Subcutaneous abdominal adipose tissue (tissue), 5 donors: ENCODE results near the gene INTS6.

Experiments
- H3K27ac ChIP-seq: one replicate; pipeline ENCODE4 v1.7.0; 2013; ENCODE audit warnings: low read depth, mild to moderate bottlenecking, inconsistent platforms, low read length, moderate library complexity
- H3K27me3 ChIP-seq, 5 donors: one replicate each; pipeline ENCODE4 v1.7.0; 2013; ENCODE audit warnings: low read length in 5 of 5, inconsistent platforms in 1 of 5; ENCODE audit not compliant: control insufficient read depth in 5 of 5, insufficient read depth in 4 of 5
- H3K36me3 ChIP-seq, 5 donors: one replicate each; pipeline ENCODE4 v1.7.0; 2013; ENCODE audit warnings: low read length in 5 of 5; ENCODE audit not compliant: control insufficient read depth in 5 of 5, insufficient read depth in 5 of 5
- H3K4me1 ChIP-seq, 5 donors: one replicate each; pipeline ENCODE4 v1.7.0; 2013; ENCODE audit warnings: low read length in 5 of 5, mild to moderate bottlenecking in 3 of 5, moderate library complexity in 1 of 5; ENCODE audit not compliant: control insufficient read depth in 5 of 5, insufficient read depth in 5 of 5
- H3K4me3 ChIP-seq, 5 donors: one replicate each; pipeline ENCODE4 v1.7.0; 2013; ENCODE audit warnings: low read length in 5 of 5, low read depth in 1 of 5
- H3K9ac ChIP-seq, 5 donors: one replicate each; pipeline ENCODE4 v1.7.0; 2013; ENCODE audit warnings: low read length in 5 of 5, mild to moderate bottlenecking in 4 of 5, moderate library complexity in 3 of 5
- H3K9me3 ChIP-seq, 5 donors: one replicate each; pipeline ENCODE4 v1.7.0; 2013; ENCODE audit warnings: low read length in 5 of 5; ENCODE audit not compliant: control insufficient read depth in 5 of 5
- donor health status: healthy.
- donor health status: healthy.
- donor health status: healthy.
- donor health status: healthy.
- donor health status: healthy.

Gene INTS6

DNA sequence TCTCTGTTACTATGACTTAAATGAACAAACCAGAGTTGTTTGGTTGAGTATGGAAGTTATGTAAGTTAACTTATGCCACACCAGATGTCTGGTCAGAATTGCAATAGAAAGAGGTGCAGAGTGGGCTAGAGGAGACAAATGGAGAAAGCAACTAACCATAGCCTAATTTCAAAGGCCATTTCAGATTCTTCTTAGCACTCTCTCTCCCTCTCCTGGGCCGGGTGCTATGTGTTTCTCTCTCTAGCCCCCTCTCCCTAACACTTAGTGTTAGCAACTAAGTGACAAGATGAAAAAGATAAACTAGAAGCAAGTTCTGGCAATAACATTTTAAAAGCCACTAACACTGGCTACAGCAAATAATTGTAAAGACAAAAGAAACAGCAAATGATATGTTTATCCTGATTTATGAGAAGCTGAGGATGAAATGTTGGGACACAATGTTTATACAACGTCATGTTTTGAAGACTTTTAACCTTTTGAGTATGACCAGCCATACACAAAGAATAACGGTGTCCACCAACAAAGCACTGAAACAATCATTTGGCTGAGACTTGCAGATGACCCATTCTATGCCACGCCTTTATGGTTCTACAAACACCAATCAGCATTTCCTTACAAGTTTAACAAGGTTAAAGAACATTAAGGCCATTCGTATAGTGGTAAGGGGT is 94.8 kb downstream of the INTS6 start:
- H3K27me3 ChIP-seq = no peaks in the 10 kb centered on the region
- no peak overlapping the region for H3K9ac ChIP-seq
- H3K9me3 ChIP-seq = no peaks in the 10 kb centered on the region
- no peak overlapping the region for H3K27ac ChIP-seq
- H3K36me3 ChIP-seq = peaks cover 2 to 12% (median 9%) of the 10 kb centered on the region in 5 donors
- H3K4me3 ChIP-seq = no peak overlapping the region
- H3K4me1 ChIP-seq = no peaks in the 10 kb centered on the region

DNA sequence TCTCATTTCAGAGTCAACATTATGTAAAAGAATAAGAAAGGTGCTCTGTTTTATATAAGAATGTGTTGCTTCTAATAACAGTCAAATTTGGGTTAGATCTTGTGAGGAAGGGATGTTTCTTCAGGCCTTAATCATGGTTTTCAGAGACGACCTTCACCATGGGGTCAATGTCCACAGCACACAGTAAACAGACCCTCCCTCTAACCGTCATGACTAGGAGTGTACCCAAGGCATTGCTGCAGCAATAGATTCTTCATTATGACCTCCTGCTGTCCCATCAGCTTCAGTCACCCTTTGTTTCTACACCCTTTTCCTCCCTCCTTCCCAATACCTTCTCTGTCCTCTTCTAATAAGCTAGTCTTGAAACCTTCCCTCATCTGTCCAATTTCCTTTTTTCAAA is 97.6 kb downstream of the INTS6 start:
- Histone ChIP-seq H3K27me3 (no peaks in the 10 kb centered on the region), H3K4me3 (no peak overlapping the region), H3K27ac (no peak overlapping the region), H3K9me3 (no peaks in the 10 kb centered on the region), H3K9ac (no peak overlapping the region), H3K4me1 (peaks cover 0 to 2% (median 0%) of the 10 kb centered on the region in 5 donors), H3K36me3 (no peaks in the 10 kb centered on the region)

DNA sequence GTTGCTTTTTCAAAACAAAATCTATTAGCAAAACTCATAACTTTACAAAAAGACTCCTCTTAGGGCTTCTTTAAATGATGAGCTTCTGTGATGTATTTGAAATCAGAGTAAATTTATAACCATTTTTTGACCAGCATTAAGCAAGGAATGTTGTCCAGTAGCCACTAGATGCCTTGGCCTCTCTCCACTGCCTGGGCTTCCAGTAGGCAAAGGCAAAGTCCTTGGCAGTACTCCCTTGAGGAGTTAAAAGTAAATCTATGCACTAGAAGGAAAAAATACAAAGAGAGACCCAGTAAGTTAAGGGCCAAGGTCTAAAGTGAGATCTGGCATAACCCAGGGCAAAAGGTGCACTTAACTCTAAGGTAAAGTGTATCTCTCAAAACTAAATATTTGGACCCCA is 103.8 kb downstream of the INTS6 start:
- H3K27me3 ChIP-seq = no peaks in the 10 kb centered on the region
- H3K4me1 ChIP-seq = peaks cover 0 to 19% (median 3%) of the 10 kb centered on the region in 5 donors
- H3K9ac ChIP-seq = no peak overlapping the region
- no peaks in the 10 kb centered on the region for H3K9me3 ChIP-seq
- no peak overlapping the region for H3K4me3 ChIP-seq
- H3K36me3 ChIP-seq = no peaks in the 10 kb centered on the region
- no peak overlapping the region for H3K27ac ChIP-seq

DNA sequence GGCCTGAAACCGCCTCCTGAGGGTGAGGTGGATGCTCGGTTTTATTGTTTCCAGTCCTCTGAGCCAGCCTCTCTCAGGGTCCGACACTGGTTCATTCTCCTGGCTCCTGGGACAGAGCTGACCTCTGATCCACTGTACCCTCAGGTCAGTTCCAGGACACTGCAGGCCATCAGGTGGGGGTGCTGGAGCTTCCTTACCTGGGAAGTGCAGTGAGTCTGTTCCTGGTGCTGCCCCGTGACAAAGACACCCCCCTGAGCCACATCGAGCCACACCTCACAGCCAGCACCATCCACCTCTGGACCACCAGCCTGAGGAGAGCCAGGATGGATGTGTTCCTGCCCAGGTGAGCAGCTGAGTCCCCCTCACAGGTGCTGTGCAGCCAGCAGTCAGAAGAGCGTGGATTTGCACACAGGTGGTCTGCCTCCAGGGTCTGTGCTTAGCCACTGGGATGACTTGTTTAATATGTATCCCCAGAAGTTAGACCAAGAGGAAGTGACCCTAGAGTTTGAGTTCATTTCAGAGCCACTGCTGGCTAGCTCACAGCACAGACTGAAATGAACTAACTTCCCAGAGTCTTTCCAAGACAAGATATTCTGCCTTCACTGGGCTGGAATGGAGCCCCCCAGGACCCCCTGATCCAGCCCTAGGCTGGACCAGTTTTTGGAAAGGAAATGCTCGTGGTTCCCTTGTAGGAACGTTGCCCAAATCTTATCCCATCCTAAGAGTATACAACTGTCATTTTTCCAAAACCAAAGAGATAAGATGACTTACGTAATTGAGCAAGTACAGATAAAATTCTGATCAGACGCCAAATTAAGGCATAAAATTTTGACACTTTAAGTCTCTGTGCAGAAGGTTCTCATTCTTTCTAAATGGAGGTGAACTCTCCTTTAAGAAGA is 104.5 kb downstream of the INTS6 start:
- H3K27ac ChIP-seq = no peak overlapping the region
- H3K9me3 ChIP-seq = no peaks in the 10 kb centered on the region
- no peaks in the 10 kb centered on the region for H3K36me3 ChIP-seq
- H3K4me1 ChIP-seq = peaks cover 0 to 19% (median 3%) of the 10 kb centered on the region in 5 donors
- no peak overlapping the region for H3K9ac ChIP-seq
- no peaks in the 10 kb centered on the region for H3K27me3 ChIP-seq
- H3K4me3 ChIP-seq = no peak overlapping the region

DNA sequence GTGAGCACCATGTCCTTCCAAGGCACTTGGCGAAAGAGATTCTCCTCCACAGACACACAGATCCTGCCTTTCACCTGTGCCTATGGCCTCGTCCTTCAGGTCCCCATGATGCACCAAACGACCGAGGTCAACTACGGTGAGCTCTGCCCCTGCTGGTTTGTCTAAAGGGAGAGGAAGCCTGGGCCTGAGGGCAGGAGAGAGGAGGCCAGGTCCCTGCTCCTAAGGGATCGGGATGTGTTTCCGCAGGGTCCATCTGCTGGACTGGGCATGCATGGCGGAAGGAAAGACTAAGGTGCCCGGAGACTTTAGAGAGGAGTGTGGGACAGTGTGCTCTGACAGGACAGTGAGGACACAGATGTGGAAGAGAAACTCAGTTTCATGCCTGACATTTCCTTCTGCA is 105.7 kb downstream of the INTS6 start:
- Histone ChIP-seq H3K4me3 (no peak overlapping the region), H3K9ac (no peak overlapping the region), H3K27me3 (no peaks in the 10 kb centered on the region), H3K27ac (no peak overlapping the region), H3K36me3 (no peaks in the 10 kb centered on the region), H3K9me3 (no peaks in the 10 kb centered on the region), H3K4me1 (peaks cover 0 to 19% (median 3%) of the 10 kb centered on the region in 5 donors)

DNA sequence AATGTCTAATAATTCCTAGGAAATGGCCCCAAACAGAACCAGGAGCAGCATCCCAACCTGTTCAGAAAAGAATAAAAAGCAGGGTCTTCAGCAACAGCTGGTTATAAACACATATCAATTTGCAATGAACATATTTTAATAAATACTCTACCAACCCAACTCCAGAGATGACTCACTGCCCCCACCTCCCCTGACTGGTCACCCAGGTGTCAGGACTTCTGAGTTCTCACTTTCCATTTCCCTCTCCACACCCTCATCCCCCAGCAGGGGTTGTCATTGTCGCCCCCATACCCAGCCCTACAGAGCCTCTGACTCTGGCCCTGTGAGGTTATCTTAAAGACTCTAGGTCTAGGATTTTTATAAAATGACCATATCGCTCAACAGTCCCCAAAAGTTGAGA is 106.4 kb downstream of the INTS6 start:
- H3K4me1 ChIP-seq = peaks cover 0 to 19% (median 3%) of the 10 kb centered on the region in 5 donors
- H3K36me3 ChIP-seq = no peaks in the 10 kb centered on the region

DNA sequence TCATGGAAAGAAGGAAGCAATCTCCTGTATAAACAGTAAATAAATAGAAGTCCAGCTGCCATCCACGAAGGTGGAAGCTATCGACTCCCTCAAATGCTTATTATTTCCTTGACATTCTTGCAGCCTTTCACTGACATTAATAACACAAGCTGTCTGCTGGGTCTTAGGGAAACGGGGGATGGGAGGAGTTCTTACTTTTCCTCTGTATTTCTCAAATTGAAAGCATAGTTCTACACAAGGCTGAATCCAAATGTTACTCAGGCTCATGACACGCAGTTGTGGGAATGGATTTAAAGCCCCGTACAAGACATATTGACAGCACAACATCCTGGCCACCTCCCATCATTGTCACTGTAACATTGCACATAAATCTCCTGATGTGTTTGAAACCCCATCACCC is 109.4 kb downstream of the INTS6 start:
- Histone ChIP-seq H3K9ac (no peak overlapping the region), H3K4me3 (no peak overlapping the region), H3K36me3 (no peaks in the 10 kb centered on the region), H3K27me3 (no peaks in the 10 kb centered on the region), H3K9me3 (no peaks in the 10 kb centered on the region), H3K4me1 (peaks cover 0 to 1% (median 0%) of the 10 kb centered on the region in 5 donors), H3K27ac (no peak overlapping the region)

More for the DNA sequence above, 106.4 kb downstream of the INTS6 start:
- no peaks in the 10 kb centered on the region for H3K27me3 ChIP-seq
- no peak overlapping the region for H3K27ac ChIP-seq
- H3K9me3 ChIP-seq = no peaks in the 10 kb centered on the region
- H3K9ac ChIP-seq = no peak overlapping the region
- H3K4me3 ChIP-seq = no peak overlapping the region

DNA sequence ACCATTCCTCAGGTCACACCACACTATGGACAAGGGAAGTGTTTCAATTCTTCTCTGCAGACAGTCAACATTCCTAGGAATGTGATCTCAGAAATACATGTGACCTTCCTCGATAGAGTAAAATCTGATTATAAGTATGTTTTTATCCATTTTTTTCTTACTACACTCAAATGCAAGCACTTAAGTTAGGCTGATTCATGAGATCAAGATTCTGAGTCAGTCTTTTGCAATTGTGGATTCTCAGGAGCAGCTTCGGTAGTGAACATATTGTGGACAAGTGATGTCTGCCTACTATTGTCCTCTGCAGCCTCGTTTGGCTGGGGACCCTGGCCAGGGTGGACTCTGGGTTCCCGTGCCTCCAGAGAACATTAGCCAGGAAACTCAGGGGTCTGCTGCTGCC is 110.1 kb downstream of the INTS6 start:
- H3K9me3 ChIP-seq = no peaks in the 10 kb centered on the region
- no peak overlapping the region for H3K9ac ChIP-seq
- no peaks in the 10 kb centered on the region for H3K4me1 ChIP-seq
- no peaks in the 10 kb centered on the region for H3K36me3 ChIP-seq
- H3K27me3 ChIP-seq = no peaks in the 10 kb centered on the region
- H3K4me3 ChIP-seq = no peak overlapping the region
- no peak overlapping the region for H3K27ac ChIP-seq

DNA sequence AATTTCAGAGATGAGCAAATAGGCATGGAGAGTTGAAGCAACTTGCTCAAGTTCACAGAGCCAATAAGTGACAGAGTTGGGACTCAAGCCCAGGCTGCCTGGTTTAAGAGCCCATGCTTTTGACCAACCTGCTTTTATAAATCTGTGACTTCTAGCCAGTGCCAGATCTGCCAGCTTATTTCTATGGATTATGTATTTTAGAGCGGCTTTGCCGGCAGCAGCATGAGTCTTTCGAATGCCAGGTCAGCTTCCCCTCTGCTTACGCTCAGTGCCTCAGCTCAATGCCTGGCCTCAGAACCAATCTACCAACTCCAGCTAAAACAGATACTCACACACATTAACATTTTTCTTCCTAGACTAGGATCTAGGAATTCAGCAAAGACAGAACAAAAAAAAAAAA is 111.0 kb downstream of the INTS6 start:
- no peak overlapping the region for H3K27ac ChIP-seq
- no peak overlapping the region for H3K9ac ChIP-seq
- H3K4me1 ChIP-seq = no peaks in the 10 kb centered on the region
- H3K4me3 ChIP-seq = no peak overlapping the region
- H3K9me3 ChIP-seq = no peaks in the 10 kb centered on the region
- H3K27me3 ChIP-seq = no peaks in the 10 kb centered on the region
- H3K36me3 ChIP-seq = no peaks in the 10 kb centered on the region

DNA sequence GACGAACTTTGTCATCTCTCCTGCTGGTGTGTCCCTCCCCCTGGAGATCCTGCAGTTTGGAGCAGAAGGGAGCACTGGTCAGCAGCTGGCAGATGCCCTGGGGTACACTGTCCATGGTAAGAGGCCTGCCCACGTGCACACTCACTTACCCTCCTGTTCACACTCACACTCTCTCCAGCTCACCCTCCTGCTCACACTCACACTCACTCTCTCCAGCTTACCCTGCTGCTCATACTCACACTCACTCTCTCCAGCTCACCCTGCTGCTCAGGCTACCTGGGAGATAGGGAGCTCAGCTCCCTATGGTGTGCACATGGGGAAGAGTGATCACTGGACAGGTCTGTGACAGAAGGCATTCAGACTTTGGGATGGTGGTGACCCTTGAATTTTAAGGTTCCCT is 111.6 kb downstream of the INTS6 start:
- Histone ChIP-seq H3K4me3 (no peak overlapping the region), H3K4me1 (no peaks in the 10 kb centered on the region), H3K27ac (no peak overlapping the region), H3K36me3 (no peaks in the 10 kb centered on the region), H3K9me3 (no peaks in the 10 kb centered on the region), H3K9ac (no peak overlapping the region), H3K27me3 (no peaks in the 10 kb centered on the region)
